ENCODE data around the gene OR2H2. TPM values are rescaled to one million over a fixed set of nuclear protein-coding genes. Genes with fewer than 3 reads are reported as not detected.

The OR2H2 gene
- total and polyA plus RNA-seq, 2 of the 13 experiments (the other 11 are each of a cell fraction or from before 2014, with no cell fraction given) = not detected

DNA sequence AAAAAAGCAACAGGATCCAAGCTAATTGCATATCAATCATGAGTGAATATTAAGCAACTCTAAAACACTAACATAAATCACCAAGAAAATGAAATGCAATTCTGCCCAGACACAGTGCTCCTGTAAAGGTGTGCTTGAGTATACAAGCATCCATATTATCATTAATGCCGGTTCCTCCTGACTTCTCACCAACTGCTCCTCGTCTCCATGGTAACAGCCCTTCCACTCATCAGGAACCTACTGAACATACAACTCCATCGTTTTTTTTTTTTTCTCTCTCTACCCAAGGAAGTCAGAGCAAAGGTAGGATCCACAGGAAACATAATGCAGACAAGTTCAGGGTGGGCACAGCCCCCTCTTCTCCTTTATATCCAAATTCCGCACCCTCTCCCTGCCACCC is 35.7 kb downstream of the OR2H2 start:
- in situ Hi-C loops (cut with HindIII; ENCODE audit: extremely low pct_ligation_motif_present, low pct_unique_long_range_greater_than_20kb) = no loop called here
- no peaks in the 10 kb centered on the region for H3K36me3 ChIP-seq (replicated peaks in 1 of 2; ENCODE audit: control insufficient read depth in 1 of 2, insufficient read depth in 2 of 2, low read length in 2 of 2)
- no peak overlapping the region for H3K4me2 ChIP-seq (ENCODE audit: low read depth, low read length)
- H3K9ac ChIP-seq (ENCODE audit: insufficient read depth, low read depth, low read length) = no peak overlapping the region
- WGBS (ENCODE audit: low lambda C conversion rate) = 24% methylated on average over 4 of the region's 4 CpGs
- ChIA-PET POLR2A (no interaction called here), CTCF (ENCODE audit: low intra/inter-chr PET ratio, low total read pairs) (no interaction called here)
- no peaks in the 10 kb centered on the region for H3K79me2 ChIP-seq (ENCODE audit: insufficient read depth, low read length)
- no peak overlapping the region for H2AFZ ChIP-seq (ENCODE audit: low read length)
- peaks cover 6 to 21% of the 10 kb centered on the region in 2 experiments; a peak in 3 of 5 replicates for H3K27me3 ChIP-seq (ENCODE audit: control insufficient read depth in 1 of 2, insufficient read depth in 2 of 2, low read length in 2 of 2)
- DNase-seq (ENCODE audit: low spot score) (no peak), ATAC-seq (no peak), FAIRE-seq (no peak)
- BruUV-seq (replicated peaks) = no TSS peak
- H4K20me1 ChIP-seq (ENCODE audit: insufficient read depth, low read length) = no peaks in the 10 kb centered on the region
- H3K27ac ChIP-seq (ENCODE audit: extremely low read length, insufficient read depth, low read length) = no peak overlapping the region
- H3K4me3 ChIP-seq (replicated peaks in 1 of 3; ENCODE audit: insufficient read depth in 1 of 3, low read depth in 2 of 3, low read length in 3 of 3) = no peak overlapping the region
- no peaks in the 10 kb centered on the region for H3K9me3 ChIP-seq (ENCODE audit: low read length)
- H3K4me1 ChIP-seq (ENCODE audit: insufficient read depth, low read length) = no peaks in the 10 kb centered on the region
- TF ChIP-seq RARG (CRISPR knock-in tag; IDR thresholded peaks at IDR 0.05; ENCODE audit: low read depth) = no peak
- TF ChIP-seq, protein P1, sequence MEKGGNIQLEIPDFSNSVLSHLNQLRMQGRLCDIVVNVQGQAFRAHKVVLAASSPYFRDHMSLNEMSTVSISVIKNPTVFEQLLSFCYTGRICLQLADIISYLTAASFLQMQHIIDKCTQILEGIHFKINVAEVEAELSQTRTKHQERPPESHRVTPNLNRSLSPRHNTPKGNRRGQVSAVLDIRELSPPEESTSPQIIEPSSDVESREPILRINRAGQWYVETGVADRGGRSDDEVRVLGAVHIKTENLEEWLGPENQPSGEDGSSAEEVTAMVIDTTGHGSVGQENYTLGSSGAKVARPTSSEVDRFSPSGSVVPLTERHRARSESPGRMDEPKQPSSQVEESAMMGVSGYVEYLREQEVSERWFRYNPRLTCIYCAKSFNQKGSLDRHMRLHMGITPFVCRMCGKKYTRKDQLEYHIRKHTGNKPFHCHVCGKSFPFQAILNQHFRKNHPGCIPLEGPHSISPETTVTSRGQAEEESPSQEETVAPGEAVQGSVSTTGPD (CRISPR knock-in tag; IDR thresholded peaks at IDR 0.05) = no peak
- no peak for TF ChIP-seq RBM22 (optimal IDR thresholded peaks at IDR 0.05; ENCODE audit: low read length)
- TF ChIP-seq BHLHE40 (IDR thresholded peaks at IDR 0.05; ENCODE audit: low read length) = no peak
- no peak for TF ChIP-seq ZNF12 (CRISPR knock-in tag; IDR thresholded peaks at IDR 0.05)
- TF ChIP-seq ZNF101 (CRISPR knock-in tag; IDR thresholded peaks at IDR 0.05; ENCODE audit: borderline replicate concordance, low read depth) = no peak
- no peak for TF ChIP-seq IKZF1 (IDR thresholded peaks at IDR 0.05)
- no peak for TF ChIP-seq CBX2 (IDR thresholded peaks at IDR 0.05; ENCODE audit: low read depth, low read length)
- TF ChIP-seq CBX2 (CRISPR knock-in tag; IDR thresholded peaks at IDR 0.05; ENCODE audit: low read depth) = no peak
- no peak for TF ChIP-seq ZNF446 (CRISPR knock-in tag; IDR thresholded peaks at IDR 0.05)
- intact Hi-C loops (cut with micrococcal nuclease; ENCODE audit: unreplicated experiment) = loop anchor here (5.0 kb wide), 1 partner anchor 797 kb away; no protein-coding TSS in a partner anchor

Data from HepG2 (cell line).